Thyroid gland (tissue), 4 donors: Measurements from ENCODE around the gene SLC25A26. TPM values are rescaled to one million over a fixed set of nuclear protein-coding genes. Genes with fewer than 3 reads are reported as not detected.

ENCODE experiments used
- DNase-seq, 2 donors: peaks; one replicate each; pipeline ENCODE4 v3.0.0-alpha.2; 2019
- H3K27ac ChIP-seq, 3 donors: fragments of 200-600 bp; sonication (generic); 1 replicate in 2 of 3; 2 replicates in 1 of 3; pipeline ENCODE4 v1.5.1; 2016 to 2019; ENCODE audit warnings: mild to moderate bottlenecking in 1 of 3, moderate library complexity in 1 of 3
- H3K27me3 ChIP-seq: fragments of 200-600 bp; sonication (generic); one replicate; pipeline ENCODE4 v1.5.1; 2019
- H3K36me3 ChIP-seq, 2 donors: fragments of 200-600 bp; sonication (generic); one replicate each; pipeline ENCODE4 v1.5.1; 2016 to 2019
- H3K4me1 ChIP-seq, 2 donors: fragments of 200-600 bp; sonication (generic); one replicate each; pipeline ENCODE4 v1.5.1; 2017 to 2019
- H3K4me3 ChIP-seq, 3 donors: fragments of 200-600 bp; sonication (generic); replicated peaks in 1 of 3; 1 replicate in 2 of 3; 2 replicates in 1 of 3; pipeline ENCODE4 v1.5.1; 2016; ENCODE audit warnings: mild to moderate bottlenecking in 1 of 3
- H3K9me3 ChIP-seq: fragments of 200-600 bp; sonication (generic); one replicate; pipeline ENCODE4 v1.5.1; 2017
- POLR2A ChIP-seq, 2 donors: fragments of 450-650 bp; IDR thresholded peaks; one replicate each; pipeline ENCODE4 v1.6.1; 2017; ENCODE audit warnings: antibody characterized with exemption in 2 of 2, mild to moderate bottlenecking in 2 of 2, moderate library complexity in 1 of 2
- WGBS, 2 donors: methylation state at CpG; one replicate each; pipeline ENCODE4 v1.1.5; 2017; 5-methylcytosine and 5-hydroxymethylcytosine counted together
- intact Hi-C: fragments of 100-400 bp; cut with DNase I; formaldehyde crosslinking; loops from one replicate; pipeline ENCODE4 v1.15.1; 2023
- total RNA-seq, 4 donors: library from RNA; depleted of rRNA; stranded (reverse); fragments of >200 nt; gene quantifications; one replicate each; pipeline ENCODE4 v1.2.3, GENCODE V29; 2016
- TF ChIP-seq, protein P1 (sequence below), 6 experiments: fragments of 200-600 bp in 3 of 6; fragments of 450-650 bp in 3 of 6; sonication (generic) in 3 of 6; IDR thresholded peaks; one replicate each; pipeline ENCODE4 v1.5.1; 2016 to 2019; ENCODE audit warnings: antibody characterized with exemption in 6 of 6, mild to moderate bottlenecking in 2 of 6, inconsistent platforms in 1 of 6, moderate library complexity in 1 of 6

Gene SLC25A26
- total RNA-seq, 4 donors from 2014 or later: 30.9 to 34.7 (median 32.4) TPM

- H3K36me3 ChIP-seq: no peaks in the 10 kb centered on the region
- TF ChIP-seq, protein P1, sequence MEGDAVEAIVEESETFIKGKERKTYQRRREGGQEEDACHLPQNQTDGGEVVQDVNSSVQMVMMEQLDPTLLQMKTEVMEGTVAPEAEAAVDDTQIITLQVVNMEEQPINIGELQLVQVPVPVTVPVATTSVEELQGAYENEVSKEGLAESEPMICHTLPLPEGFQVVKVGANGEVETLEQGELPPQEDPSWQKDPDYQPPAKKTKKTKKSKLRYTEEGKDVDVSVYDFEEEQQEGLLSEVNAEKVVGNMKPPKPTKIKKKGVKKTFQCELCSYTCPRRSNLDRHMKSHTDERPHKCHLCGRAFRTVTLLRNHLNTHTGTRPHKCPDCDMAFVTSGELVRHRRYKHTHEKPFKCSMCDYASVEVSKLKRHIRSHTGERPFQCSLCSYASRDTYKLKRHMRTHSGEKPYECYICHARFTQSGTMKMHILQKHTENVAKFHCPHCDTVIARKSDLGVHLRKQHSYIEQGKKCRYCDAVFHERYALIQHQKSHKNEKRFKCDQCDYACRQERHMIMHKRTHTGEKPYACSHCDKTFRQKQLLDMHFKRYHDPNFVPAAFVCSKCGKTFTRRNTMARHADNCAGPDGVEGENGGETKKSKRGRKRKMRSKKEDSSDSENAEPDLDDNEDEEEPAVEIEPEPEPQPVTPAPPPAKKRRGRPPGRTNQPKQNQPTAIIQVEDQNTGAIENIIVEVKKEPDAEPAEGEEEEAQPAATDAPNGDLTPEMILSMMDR (IDR thresholded peaks at IDR 0.05): peak; percentile 38 to 79 (median 66)
- TF ChIP-seq POLR2A (IDR thresholded peaks at IDR 0.05): no peak
- no peak overlapping the region for H3K27ac ChIP-seq
- WGBS, 2 donors: 66 to 72% methylated on average over 6 of the region's 6 CpGs
- H3K4me1 ChIP-seq: peaks cover 0 to 5% of the 10 kb centered on the region in 2 donors
- H3K27me3 ChIP-seq: no peaks in the 10 kb centered on the region
- H3K4me3 ChIP-seq: no peak overlapping the region
- DNase-seq: no peak
- intact Hi-C loops: loop anchor here (10.0 kb wide), 1 partner anchor 561 kb away; no protein-coding TSS in a partner anchor
- no peaks in the 10 kb centered on the region for H3K9me3 ChIP-seq
Observed at GRCh38 chr3:66253790-66254620, 33.2 kb downstream of the SLC25A26 start.

GRCh38 chr3:66255865-66256264, 35.1 kb downstream of the SLC25A26 start:
- TF ChIP-seq POLR2A (IDR thresholded peaks at IDR 0.05): no peak
- TF ChIP-seq, protein P1 (IDR thresholded peaks at IDR 0.05): no peak
- H3K4me3 ChIP-seq: no peak overlapping the region
- H3K27ac ChIP-seq: no peak overlapping the region
- H3K36me3 ChIP-seq: no peaks in the 10 kb centered on the region
- no peaks in the 10 kb centered on the region for H3K27me3 ChIP-seq
- WGBS, 2 donors: 91 to 95% methylated on average over 3 of the region's 3 CpGs
- no peaks in the 10 kb centered on the region for H3K9me3 ChIP-seq
- DNase-seq: no peak
- peaks cover 0 to 5% of the 10 kb centered on the region in 2 donors for H3K4me1 ChIP-seq
- intact Hi-C loops: loop anchor here (10.0 kb wide), 1 partner anchor 559 kb away; no protein-coding TSS in a partner anchor

DNA sequence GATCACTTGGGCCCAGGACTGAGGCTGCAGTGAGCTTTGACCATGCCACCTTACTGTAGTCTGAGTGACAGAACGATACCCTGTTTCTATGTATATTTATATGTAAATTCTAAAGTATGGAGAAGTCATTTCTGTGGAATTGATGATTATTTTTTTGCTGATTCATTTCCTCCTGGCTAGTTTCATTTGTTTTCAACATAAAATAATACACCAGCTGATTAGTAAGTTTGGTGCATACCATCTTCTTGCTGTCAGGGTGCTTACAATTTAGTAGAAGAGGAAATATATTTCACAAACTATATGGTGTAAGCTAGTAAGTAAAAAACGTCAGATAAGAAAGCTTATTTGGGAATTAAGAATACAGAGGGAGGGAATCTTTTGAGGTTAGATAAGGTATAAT, 36.0 kb downstream of the SLC25A26 start:
- no peak for DNase-seq
- Histone ChIP-seq H3K27ac (no peak overlapping the region), H3K36me3 (no peaks in the 10 kb centered on the region), H3K4me1 (peaks cover 0 to 5% of the 10 kb centered on the region in 2 donors), H3K9me3 (no peaks in the 10 kb centered on the region), H3K4me3 (no peak overlapping the region), H3K27me3 (no peaks in the 10 kb centered on the region)
- TF ChIP-seq, protein P1 (IDR thresholded peaks at IDR 0.05): no peak
- no peak for TF ChIP-seq POLR2A (IDR thresholded peaks at IDR 0.05)
- intact Hi-C loops: loop anchor here (10.0 kb wide), 1 partner anchor 558 kb away; no protein-coding TSS in a partner anchor
- WGBS, 2 donors: 89 to 96% methylated on average over 2 of the region's 2 CpGs

DNA sequence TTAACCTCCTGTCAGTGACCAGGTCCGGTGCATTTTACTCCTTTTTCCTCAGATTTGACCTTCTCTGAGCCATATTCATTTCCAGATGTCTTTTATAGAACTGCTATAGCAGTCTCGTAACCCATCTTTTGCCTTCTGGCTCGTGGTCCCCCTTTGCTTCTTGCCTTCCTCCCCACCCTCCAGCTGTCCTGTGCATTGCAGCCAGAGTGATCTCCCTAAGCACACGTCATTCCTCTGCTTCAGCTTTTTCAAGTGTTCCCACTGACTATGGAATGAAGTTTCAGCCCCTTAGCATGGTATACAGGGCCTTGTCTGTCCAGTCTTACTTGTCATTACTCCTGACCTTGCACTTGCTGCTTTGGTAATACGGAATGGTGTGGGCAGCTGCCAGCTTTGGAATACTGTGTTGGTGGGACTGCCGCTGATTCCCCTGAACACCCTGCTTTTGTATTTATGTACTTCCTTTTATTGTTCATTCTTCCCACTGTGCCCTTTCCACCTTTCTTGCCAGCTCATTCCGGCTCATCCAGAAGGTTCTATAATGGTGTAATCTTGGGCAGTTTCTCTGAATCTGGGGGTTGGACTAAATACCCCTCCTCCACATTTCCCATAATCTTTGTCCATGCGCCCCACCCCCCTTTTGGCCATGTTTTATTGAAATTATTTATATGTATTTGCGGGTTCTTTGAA, 38.9 kb downstream of the SLC25A26 start:
- DNase-seq: no peak
- Histone ChIP-seq H3K27ac (no peak overlapping the region), H3K36me3 (no peaks in the 10 kb centered on the region), H3K27me3 (no peaks in the 10 kb centered on the region), H3K4me3 (no peak overlapping the region), H3K9me3 (no peaks in the 10 kb centered on the region), H3K4me1 (peaks cover 0 to 5% of the 10 kb centered on the region in 2 donors)
- TF ChIP-seq POLR2A (IDR thresholded peaks at IDR 0.05): no peak
- TF ChIP-seq, protein P1 (IDR thresholded peaks at IDR 0.05): no peak
- intact Hi-C loops: loop anchor here (10.0 kb wide), 1 partner anchor 555 kb away; no protein-coding TSS in a partner anchor
- WGBS, 2 donors: 86 to 92% methylated on average over 9 of the region's 9 CpGs
